ENCODE measurements around the gene WDR82. TPM values are rescaled to one million over a fixed set of nuclear protein-coding genes. Genes with fewer than 3 reads are reported as not detected.

The WDR82 gene
- total RNA-seq, 3 donors from 2014 or later (not counting 1 experiment from before 2014, with no cell fraction given) = 108 to 131 (median 109) TPM

GRCh38 chr3:52262447-52262846 is 16.0 kb downstream of the WDR82 start:
- no peaks in the 10 kb centered on the region for H3K27me3 ChIP-seq (ENCODE audit: control insufficient read depth, insufficient read depth, low read length)
- intact Hi-C loops (cut with micrococcal nuclease) = loop anchor here (2.0 kb wide), 1 partner anchor 14 kb away; no protein-coding TSS in a partner anchor
- H3K9me3 Mint-ChIP-seq = no peaks in the 10 kb centered on the region
- no peaks in the 10 kb centered on the region for H3K9me3 ChIP-seq (ENCODE audit: control insufficient read depth, insufficient read depth, low read length)
- peak overlapping the region; percentile 43 to 67 for H3K27ac Mint-ChIP-seq
- peaks cover 6% of the 10 kb centered on the region for H3K4me1 ChIP-seq (ENCODE audit: control insufficient read depth, insufficient read depth, low read length)
- ATAC-seq (no peak), DNase-seq (peak in 1 of 2 donors; percentile 27)
- no peak overlapping the region for H3K4me3 ChIP-seq (ENCODE audit: low read length)
- peaks cover 50% of the 10 kb centered on the region for H3K36me3 Mint-ChIP-seq
- peaks cover 33 to 41% of the 10 kb centered on the region in 2 donors for H3K4me1 Mint-ChIP-seq
- H3K36me3 ChIP-seq (ENCODE audit: control insufficient read depth, insufficient read depth, low read length) = peaks cover 92% of the 10 kb centered on the region
- no peak overlapping the region for H3K4me3 Mint-ChIP-seq
- no peaks in the 10 kb centered on the region for H3K27me3 Mint-ChIP-seq (ENCODE audit: low read depth in 2 of 2)
- H3K27ac ChIP-seq (ENCODE audit: low read length) = peak overlapping the region; percentile 44
- no peak for TF ChIP-seq CTCF (IDR thresholded peaks at IDR 0.05)

GRCh38 chr3:52259448-52259847 is 19.0 kb downstream of the WDR82 start:
- WGBS (ENCODE audit: insufficient coverage) = 86% methylated on average over 3 of the region's 4 CpGs
- no peak for TF ChIP-seq CTCF (IDR thresholded peaks at IDR 0.05)
- Histone ChIP-seq H3K4me1 (ENCODE audit: control insufficient read depth, insufficient read depth, low read length) (peaks cover 28% of the 10 kb centered on the region), H3K27me3 (ENCODE audit: control insufficient read depth, insufficient read depth, low read length) (no peaks in the 10 kb centered on the region), H3K27ac (ENCODE audit: low read length) (no peak overlapping the region), H3K4me3 (ENCODE audit: low read length) (no peak overlapping the region), H3K9me3 (ENCODE audit: control insufficient read depth, insufficient read depth, low read length) (no peaks in the 10 kb centered on the region), H3K36me3 (ENCODE audit: control insufficient read depth, insufficient read depth, low read length) (peaks cover 90% of the 10 kb centered on the region)
- Mint-ChIP-seq H3K27ac (peak overlapping the region in 1 of 2 donors; percentile 41), H3K4me3 (no peak overlapping the region), H3K36me3 (peaks cover 52% of the 10 kb centered on the region), H3K4me1 (peaks cover 49 to 55% of the 10 kb centered on the region in 2 donors), H3K27me3 (ENCODE audit: low read depth in 2 of 2) (no peaks in the 10 kb centered on the region), H3K9me3 (no peaks in the 10 kb centered on the region)
- DNase-seq = no peak
- intact Hi-C loops (cut with micrococcal nuclease) = no loop called here
- no peak for ATAC-seq

DNA sequence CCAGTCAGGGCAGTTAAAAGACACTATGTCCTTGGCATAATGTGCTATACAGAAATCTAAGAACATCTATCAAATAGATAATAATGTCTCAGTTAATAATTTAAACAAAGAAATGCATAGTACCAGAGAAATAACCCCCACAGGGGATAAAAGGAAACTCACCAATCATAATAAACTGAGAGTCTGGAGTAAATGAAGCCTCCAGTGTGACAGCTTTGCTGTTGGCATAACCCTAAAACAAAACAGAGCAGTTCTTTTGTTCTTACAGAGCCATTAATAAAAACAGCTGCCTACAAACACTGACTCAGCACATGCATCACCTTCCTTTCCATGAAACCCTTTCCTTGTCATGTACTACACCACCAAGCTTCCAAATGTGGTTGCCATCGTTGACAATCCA is 19.4 kb downstream of the WDR82 start:
- no CpG with 5 or more reads among the region's 1 CpG for WGBS (ENCODE audit: insufficient coverage)
- ATAC-seq (no peak), DNase-seq (no peak)
- peaks cover 48 to 54% of the 10 kb centered on the region in 2 donors for H3K4me1 Mint-ChIP-seq
- intact Hi-C loops (cut with micrococcal nuclease) = no loop called here
- peaks cover 48% of the 10 kb centered on the region for H3K36me3 Mint-ChIP-seq
- H3K27me3 Mint-ChIP-seq (ENCODE audit: low read depth in 2 of 2) = no peaks in the 10 kb centered on the region
- H3K36me3 ChIP-seq (ENCODE audit: control insufficient read depth, insufficient read depth, low read length) = peaks cover 86% of the 10 kb centered on the region
- no peak for TF ChIP-seq CTCF (IDR thresholded peaks at IDR 0.05)
- H3K27ac ChIP-seq (ENCODE audit: low read length) = no peak overlapping the region
- peak overlapping the region in 1 of 2 donors; percentile 41 for H3K27ac Mint-ChIP-seq
- H3K9me3 Mint-ChIP-seq = no peaks in the 10 kb centered on the region
- no peak overlapping the region for H3K4me3 ChIP-seq (ENCODE audit: low read length)
- H3K4me3 Mint-ChIP-seq = no peak overlapping the region
- no peaks in the 10 kb centered on the region for H3K9me3 ChIP-seq (ENCODE audit: control insufficient read depth, insufficient read depth, low read length)
- peaks cover 32% of the 10 kb centered on the region for H3K4me1 ChIP-seq (ENCODE audit: control insufficient read depth, insufficient read depth, low read length)
- H3K27me3 ChIP-seq (ENCODE audit: control insufficient read depth, insufficient read depth, low read length) = no peaks in the 10 kb centered on the region

DNA sequence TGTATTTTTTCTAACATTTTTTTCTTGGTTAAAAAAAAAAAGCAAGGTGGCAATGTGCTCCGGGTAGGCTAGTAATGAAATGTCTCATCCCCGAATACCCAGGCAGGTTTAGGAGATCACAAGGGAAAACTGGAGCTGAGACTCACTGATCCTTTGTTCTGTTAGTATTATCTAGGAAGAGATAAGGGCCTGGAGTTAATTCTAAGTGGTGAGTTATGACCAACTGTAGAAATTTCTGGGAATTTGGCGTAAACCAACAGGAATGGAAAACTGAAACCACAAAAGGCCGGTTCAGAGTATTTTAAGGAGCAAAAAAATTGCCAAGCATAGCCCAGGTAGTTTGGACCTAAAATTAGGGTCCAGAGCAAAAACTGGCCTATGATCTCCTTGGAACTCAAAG is 20.5 kb downstream of the WDR82 start:
- Histone ChIP-seq H3K9me3 (ENCODE audit: control insufficient read depth, insufficient read depth, low read length) (no peaks in the 10 kb centered on the region), H3K4me1 (ENCODE audit: control insufficient read depth, insufficient read depth, low read length) (peaks cover 42% of the 10 kb centered on the region), H3K27ac (ENCODE audit: low read length) (no peak overlapping the region), H3K27me3 (ENCODE audit: control insufficient read depth, insufficient read depth, low read length) (no peaks in the 10 kb centered on the region), H3K4me3 (ENCODE audit: low read length) (no peak overlapping the region), H3K36me3 (ENCODE audit: control insufficient read depth, insufficient read depth, low read length) (peaks cover 76% of the 10 kb centered on the region)
- H3K36me3 Mint-ChIP-seq = peaks cover 37% of the 10 kb centered on the region
- intact Hi-C loops (cut with micrococcal nuclease) = no loop called here
- no peaks in the 10 kb centered on the region for H3K9me3 Mint-ChIP-seq
- DNase-seq (no peak), ATAC-seq (no peak)
- no peaks in the 10 kb centered on the region for H3K27me3 Mint-ChIP-seq (ENCODE audit: low read depth in 2 of 2)
- no peak overlapping the region for H3K4me3 Mint-ChIP-seq
- H3K27ac Mint-ChIP-seq = peak overlapping the region; percentile 71 to 95
- peaks cover 48 to 54% of the 10 kb centered on the region in 2 donors for H3K4me1 Mint-ChIP-seq
- no peak for TF ChIP-seq CTCF (IDR thresholded peaks at IDR 0.05)
- 91% methylated on average over 4 of the region's 4 CpGs for WGBS (ENCODE audit: insufficient coverage)

All from natural killer cell (primary cell).